ENCODE measurements around the gene CYP2C18.

Gene CYP2C18

DNA sequence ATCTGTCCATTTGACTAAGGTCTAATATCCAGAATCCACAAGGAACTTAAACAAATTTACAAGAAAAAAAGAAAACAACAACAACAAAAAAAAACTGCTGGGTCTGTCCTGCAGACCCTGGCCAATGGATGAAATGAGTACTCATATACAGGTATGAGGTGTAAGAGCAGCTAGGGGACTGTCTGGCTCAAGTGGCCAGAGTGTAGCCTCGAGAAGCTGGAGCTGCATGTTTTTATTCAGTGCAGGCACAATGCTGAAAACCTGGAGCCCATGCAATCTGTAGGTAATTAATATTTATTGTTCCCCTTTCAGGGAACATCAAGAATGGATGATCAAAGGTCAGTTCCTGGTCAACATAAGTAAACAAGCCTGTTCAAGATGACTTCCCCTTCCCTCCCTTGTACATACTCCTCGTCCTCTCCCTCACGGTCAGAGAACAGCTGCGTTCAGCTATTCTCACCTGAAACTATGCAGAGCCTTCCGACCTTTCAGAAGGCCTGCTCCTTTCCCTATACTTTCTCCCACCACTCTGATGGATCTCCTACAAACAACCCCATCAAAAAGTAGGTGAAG lies 94.4 kb downstream of the CYP2C18 start:
- POLR2A ChIA-PET, result no interaction called here
- CTCF ChIA-PET, result no interaction called here
- peaks cover 0 to 2% (median 0%) of the 10 kb centered on the region in 5 experiments for H3K9me3 ChIP-seq (ENCODE audit: control extremely low read depth in 1 of 5, control insufficient read depth in 4 of 5, insufficient read depth in 2 of 5, low read depth in 1 of 5, low read length in 4 of 5)
- 93% methylated on average over 4 of the region's 5 CpGs for WGBS (ENCODE audit: insufficient coverage)
- DNase-seq, result no peak
- H3K4me3 ChIP-seq (ENCODE audit: control insufficient read depth in 1 of 7, extremely low read depth in 1 of 7, insufficient read depth in 4 of 7, low read depth in 2 of 7, low read length in 6 of 7), result no peak overlapping the region
- H3K4me1 ChIP-seq (ENCODE audit: control extremely low read depth in 1 of 4, control insufficient read depth in 4 of 4, insufficient read depth in 4 of 4, low read length in 3 of 4), result no peaks in the 10 kb centered on the region
- H3K27me3 ChIP-seq (replicated peaks in 2 of 5; ENCODE audit: control insufficient read depth in 4 of 5, insufficient read depth in 5 of 5, low read length in 4 of 5), result no peaks in the 10 kb centered on the region
- H3K36me3 ChIP-seq (ENCODE audit: control insufficient read depth in 4 of 4, insufficient read depth in 4 of 4, low read length in 3 of 4), result no peaks in the 10 kb centered on the region
- no peak overlapping the region for H3K27ac ChIP-seq (ENCODE audit: insufficient read depth in 1 of 2, low read depth in 1 of 2, low read length in 2 of 2, poor library complexity in 1 of 2, severe bottlenecking in 2 of 2)

DNA sequence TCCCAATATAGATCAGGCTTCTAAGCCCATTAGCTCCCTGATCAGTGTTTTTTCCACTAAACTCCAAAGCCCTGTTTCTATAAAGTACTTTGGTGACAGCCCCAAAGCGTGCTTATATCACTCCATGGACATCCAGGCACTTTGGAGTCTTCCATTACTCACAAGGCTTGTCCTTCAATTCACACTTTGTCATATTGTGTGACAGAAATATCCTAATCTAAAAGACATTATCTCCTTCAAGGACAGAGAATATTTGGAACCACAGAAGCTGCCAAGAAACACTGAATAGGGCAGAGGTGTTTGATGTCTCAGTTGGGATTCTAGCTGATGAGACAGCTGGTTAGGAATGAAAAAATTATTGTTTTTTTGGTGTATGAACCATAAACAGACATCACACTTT lies 97.3 kb downstream of the CYP2C18 start:
- CTCF ChIA-PET, result no interaction called here
- Histone ChIP-seq H3K27me3 (replicated peaks in 2 of 5; ENCODE audit: control insufficient read depth in 4 of 5, insufficient read depth in 5 of 5, low read length in 4 of 5) (no peaks in the 10 kb centered on the region), H3K27ac (ENCODE audit: insufficient read depth in 1 of 2, low read depth in 1 of 2, low read length in 2 of 2, poor library complexity in 1 of 2, severe bottlenecking in 2 of 2) (no peak overlapping the region), H3K36me3 (ENCODE audit: control insufficient read depth in 4 of 4, insufficient read depth in 4 of 4, low read length in 3 of 4) (no peaks in the 10 kb centered on the region), H3K4me3 (ENCODE audit: control insufficient read depth in 1 of 7, extremely low read depth in 1 of 7, insufficient read depth in 4 of 7, low read depth in 2 of 7, low read length in 6 of 7) (no peak overlapping the region), H3K9me3 (ENCODE audit: control extremely low read depth in 1 of 5, control insufficient read depth in 4 of 5, insufficient read depth in 2 of 5, low read depth in 1 of 5, low read length in 4 of 5) (peaks cover 0 to 2% (median 0%) of the 10 kb centered on the region in 5 experiments), H3K4me1 (ENCODE audit: control extremely low read depth in 1 of 4, control insufficient read depth in 4 of 4, insufficient read depth in 4 of 4, low read length in 3 of 4) (no peaks in the 10 kb centered on the region)
- DNase-seq, result no peak
- POLR2A ChIA-PET, result no interaction called here
- WGBS (ENCODE audit: insufficient coverage), result 83% methylated on average over 1 of the region's 1 CpG

DNA sequence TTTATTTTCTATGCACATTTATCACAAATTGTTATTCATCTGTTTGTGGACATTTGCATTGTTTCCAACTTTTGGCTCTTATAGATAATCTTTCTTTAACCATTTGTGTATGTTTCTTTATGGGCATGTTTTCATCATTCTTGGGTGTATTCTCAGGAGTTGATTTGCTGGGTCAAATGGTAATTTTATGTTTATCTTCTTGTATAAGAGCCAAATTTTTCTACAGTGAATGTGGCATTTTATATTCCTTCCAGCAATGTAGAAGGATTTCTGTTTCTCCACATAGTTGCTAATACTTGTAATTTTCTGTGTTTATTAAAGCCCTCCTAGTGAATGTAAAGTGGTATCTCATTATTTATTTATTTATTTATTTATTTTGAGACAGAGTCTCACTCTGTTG lies 100.7 kb downstream of the CYP2C18 start:
- CTCF ChIA-PET, result no interaction called here
- POLR2A ChIA-PET, result no interaction called here
- H3K27ac ChIP-seq (ENCODE audit: insufficient read depth in 1 of 2, low read depth in 1 of 2, low read length in 2 of 2, poor library complexity in 1 of 2, severe bottlenecking in 2 of 2), result no peak overlapping the region
- no peaks in the 10 kb centered on the region for H3K27me3 ChIP-seq (replicated peaks in 2 of 5; ENCODE audit: control insufficient read depth in 4 of 5, insufficient read depth in 5 of 5, low read length in 4 of 5)
- DNase-seq, result no peak
- H3K9me3 ChIP-seq (ENCODE audit: control extremely low read depth in 1 of 5, control insufficient read depth in 4 of 5, insufficient read depth in 2 of 5, low read depth in 1 of 5, low read length in 4 of 5), result no peaks in the 10 kb centered on the region
- no peaks in the 10 kb centered on the region for H3K4me1 ChIP-seq (ENCODE audit: control extremely low read depth in 1 of 4, control insufficient read depth in 4 of 4, insufficient read depth in 4 of 4, low read length in 3 of 4)
- H3K36me3 ChIP-seq (ENCODE audit: control insufficient read depth in 4 of 4, insufficient read depth in 4 of 4, low read length in 3 of 4), result no peaks in the 10 kb centered on the region
- H3K4me3 ChIP-seq (ENCODE audit: control insufficient read depth in 1 of 7, extremely low read depth in 1 of 7, insufficient read depth in 4 of 7, low read depth in 2 of 7, low read length in 6 of 7), result no peak overlapping the region

DNA sequence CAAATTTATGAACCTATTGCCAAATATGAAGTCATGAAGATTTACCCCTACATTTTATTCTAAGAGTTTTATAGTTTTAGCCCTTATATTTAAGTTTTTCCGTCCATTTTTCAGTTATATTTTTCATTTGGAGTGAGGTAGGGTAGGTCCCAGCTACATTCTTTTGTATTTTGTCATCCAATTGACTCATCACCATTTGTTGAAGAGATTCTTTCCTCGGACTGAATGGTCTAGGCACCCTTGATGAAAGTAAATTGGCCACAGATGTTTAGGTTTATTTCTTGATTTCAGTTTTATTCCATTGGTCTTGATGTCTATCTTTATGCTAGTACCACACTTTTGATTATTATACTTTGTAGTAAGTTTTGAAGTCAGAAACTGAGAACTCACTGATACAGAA lies 101.7 kb downstream of the CYP2C18 start:
- H3K4me3 ChIP-seq (ENCODE audit: control insufficient read depth in 1 of 7, extremely low read depth in 1 of 7, insufficient read depth in 4 of 7, low read depth in 2 of 7, low read length in 6 of 7), result no peak overlapping the region
- ChIA-PET CTCF (no interaction called here), POLR2A (no interaction called here)
- no peaks in the 10 kb centered on the region for H3K9me3 ChIP-seq (ENCODE audit: control extremely low read depth in 1 of 5, control insufficient read depth in 4 of 5, insufficient read depth in 2 of 5, low read depth in 1 of 5, low read length in 4 of 5)
- H3K36me3 ChIP-seq (ENCODE audit: control insufficient read depth in 4 of 4, insufficient read depth in 4 of 4, low read length in 3 of 4), result no peaks in the 10 kb centered on the region
- H3K4me1 ChIP-seq (ENCODE audit: control extremely low read depth in 1 of 4, control insufficient read depth in 4 of 4, insufficient read depth in 4 of 4, low read length in 3 of 4), result no peaks in the 10 kb centered on the region
- H3K27ac ChIP-seq (ENCODE audit: insufficient read depth in 1 of 2, low read depth in 1 of 2, low read length in 2 of 2, poor library complexity in 1 of 2, severe bottlenecking in 2 of 2), result no peak overlapping the region
- DNase-seq, result no peak
- WGBS (ENCODE audit: insufficient coverage), result no CpG with 5 or more reads among the region's 2 CpGs
- no peaks in the 10 kb centered on the region for H3K27me3 ChIP-seq (replicated peaks in 2 of 5; ENCODE audit: control insufficient read depth in 4 of 5, insufficient read depth in 5 of 5, low read length in 4 of 5)

Measured in common myeloid progenitor, CD34-positive (primary cell).